ENCODE data around the gene RNF144B. TPM values are rescaled to one million over a fixed set of nuclear protein-coding genes. Genes with fewer than 3 reads are reported as not detected.

RNF144B gene
- total RNA-seq, 1 donor from 2014 or later: 14.7 TPM

GRCh38 chr6:18388942-18389341 lies 1.8 kb downstream of the RNF144B start:
- Mint-ChIP-seq H3K4me3 (ENCODE audit: unreplicated experiment) (peak overlapping the region; percentile 87), H3K36me3 (ENCODE audit: unreplicated experiment) (no peaks in the 10 kb centered on the region), H3K9me3 (ENCODE audit: unreplicated experiment) (no peaks in the 10 kb centered on the region), H3K27ac (ENCODE audit: unreplicated experiment) (peak overlapping the region; percentile 76), H3K4me1 (ENCODE audit: unreplicated experiment) (peaks cover 61% of the 10 kb centered on the region), H3K27me3 (ENCODE audit: unreplicated experiment) (no peaks in the 10 kb centered on the region)
- no peak for DNase-seq (ENCODE audit: extremely low spot score, unreplicated experiment)
- TF ChIP-seq CTCF (IDR thresholded peaks at IDR 0.05): no peak

GRCh38 chr6:18389479-18389878 lies 2.3 kb downstream of the RNF144B start:
- TF ChIP-seq CTCF (IDR thresholded peaks at IDR 0.05): no peak
- peaks cover 66% of the 10 kb centered on the region for H3K4me1 Mint-ChIP-seq (ENCODE audit: unreplicated experiment)
- peak overlapping the region; percentile 87 for H3K4me3 Mint-ChIP-seq (ENCODE audit: unreplicated experiment)
- no peaks in the 10 kb centered on the region for H3K9me3 Mint-ChIP-seq (ENCODE audit: unreplicated experiment)
- peak overlapping the region; percentile 76 for H3K27ac Mint-ChIP-seq (ENCODE audit: unreplicated experiment)
- DNase-seq (ENCODE audit: extremely low spot score, unreplicated experiment): no peak
- H3K27me3 Mint-ChIP-seq (ENCODE audit: unreplicated experiment): no peaks in the 10 kb centered on the region
- no peaks in the 10 kb centered on the region for H3K36me3 Mint-ChIP-seq (ENCODE audit: unreplicated experiment)

DNA sequence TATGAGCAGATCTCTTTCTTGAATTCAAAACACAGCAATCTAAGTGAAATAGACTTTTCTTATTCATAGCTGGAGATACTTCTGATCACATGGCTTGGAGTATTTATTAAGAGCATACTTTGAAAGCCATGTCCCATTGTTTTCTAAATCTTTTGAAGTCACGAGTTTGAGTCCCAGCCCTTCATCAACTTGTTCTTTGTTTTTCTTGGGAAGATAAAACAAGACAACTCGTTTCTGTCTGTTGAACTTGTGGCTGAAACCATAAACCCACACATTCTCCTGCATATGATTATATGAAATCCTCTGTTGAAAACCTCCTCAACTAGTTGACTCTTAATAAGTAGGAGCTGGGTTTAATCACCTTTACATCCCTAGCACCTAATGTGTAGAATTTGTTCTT lies 3.3 kb downstream of the RNF144B start:
- Mint-ChIP-seq H3K4me1 (ENCODE audit: unreplicated experiment) (peaks cover 76% of the 10 kb centered on the region), H3K9me3 (ENCODE audit: unreplicated experiment) (no peaks in the 10 kb centered on the region), H3K27me3 (ENCODE audit: unreplicated experiment) (no peaks in the 10 kb centered on the region), H3K4me3 (ENCODE audit: unreplicated experiment) (peak overlapping the region; percentile 11), H3K36me3 (ENCODE audit: unreplicated experiment) (no peaks in the 10 kb centered on the region), H3K27ac (ENCODE audit: unreplicated experiment) (peak overlapping the region; percentile 63)
- no peak for DNase-seq (ENCODE audit: extremely low spot score, unreplicated experiment)
- TF ChIP-seq CTCF (IDR thresholded peaks at IDR 0.05): no peak

GRCh38 chr6:18391023-18391422 lies 3.9 kb downstream of the RNF144B start:
- peaks cover 79% of the 10 kb centered on the region for H3K4me1 Mint-ChIP-seq (ENCODE audit: unreplicated experiment)
- H3K36me3 Mint-ChIP-seq (ENCODE audit: unreplicated experiment): no peaks in the 10 kb centered on the region
- no peak for TF ChIP-seq CTCF (IDR thresholded peaks at IDR 0.05)

GRCh38 chr6:18392346-18392877 lies 5.3 kb downstream of the RNF144B start:
- no peak overlapping the region for H3K27ac Mint-ChIP-seq (ENCODE audit: unreplicated experiment)
- H3K36me3 Mint-ChIP-seq (ENCODE audit: unreplicated experiment): no peaks in the 10 kb centered on the region
- no peaks in the 10 kb centered on the region for H3K27me3 Mint-ChIP-seq (ENCODE audit: unreplicated experiment)
- TF ChIP-seq CTCF (IDR thresholded peaks at IDR 0.05): no peak
- no peak overlapping the region for H3K4me3 Mint-ChIP-seq (ENCODE audit: unreplicated experiment)
- no peaks in the 10 kb centered on the region for H3K9me3 Mint-ChIP-seq (ENCODE audit: unreplicated experiment)
- peaks cover 84% of the 10 kb centered on the region for H3K4me1 Mint-ChIP-seq (ENCODE audit: unreplicated experiment)
- no peak for DNase-seq (ENCODE audit: extremely low spot score, unreplicated experiment)

More at GRCh38 chr6:18391023-18391422, 3.9 kb downstream of the RNF144B start:
- H3K27me3 Mint-ChIP-seq (ENCODE audit: unreplicated experiment): no peaks in the 10 kb centered on the region
- no peak for DNase-seq (ENCODE audit: extremely low spot score, unreplicated experiment)
- no peak overlapping the region for H3K4me3 Mint-ChIP-seq (ENCODE audit: unreplicated experiment)
- no peaks in the 10 kb centered on the region for H3K9me3 Mint-ChIP-seq (ENCODE audit: unreplicated experiment)
- H3K27ac Mint-ChIP-seq (ENCODE audit: unreplicated experiment): peak overlapping the region; percentile 63
